Endothelial cell of umbilical vein (primary cell): ENCODE measurements around the gene ESPN. TPM values are rescaled to one million over a fixed set of nuclear protein-coding genes. Genes with fewer than 3 reads are reported as not detected.
A peak's percentile ranks its signal among the peaks of the same experiment; 100 is the strongest.

Experiments used
- BruUV-seq: library from RNA; stranded (reverse); fragments of 400-500 nt; replicated peaks from 2 replicates; lab custom pipeline; 2021; lab: Mats Ljungman, UMichigan
- CTCF ChIA-PET: fragments of 300-600, 350-600 bp; sonication (Branson Sonifier 250); formaldehyde crosslinking; loops from one replicate; lab custom pipeline; 2021; ENCODE audit warnings: antibody characterized with exemption, inconsistent platforms; lab: Charles Lee
- POLR2A ChIA-PET: fragments of 300-600, 350-600 bp; sonication (Branson Sonifier 250); formaldehyde crosslinking; loops from one replicate; lab custom pipeline; 2021; ENCODE audit warnings: antibody characterized with exemption, inconsistent platforms; lab: Charles Lee
- DNase-seq: peaks from one replicate; pipeline ENCODE4 v3.0.0-alpha.2; 2011; ENCODE audit warnings: low read depth, low spot score
- FAIRE-seq: peaks from 2 replicates; lab custom pipeline; 2011; peaks lifted over from hg19 to GRCh38; lab: Jason Lieb, UNC
- H2AFZ ChIP-seq: 2 replicates; pipeline ENCODE4 v1.6.0; 2012; ENCODE audit warnings: low read depth, low read length, control low read depth, inconsistent platforms
- H3K27ac ChIP-seq: 2 replicates; pipeline ENCODE4 v1.5.1; 2011; ENCODE audit warnings: low read depth, mild to moderate bottlenecking, control low read depth, low read length, moderate library complexity; ENCODE audit not compliant: insufficient read depth
- H3K27me3 ChIP-seq, 2 experiments: 2 replicates each; pipeline versions ENCODE4 v1.6.0 to v1.6.1; 2011; ENCODE audit warnings: low read length in 2 of 2, mixed read lengths in 1 of 2; ENCODE audit not compliant: control insufficient read depth in 2 of 2, insufficient read depth in 2 of 2
- H3K36me3 ChIP-seq, 2 experiments: 2 replicates in 1 of 2; 3 replicates in 1 of 2; pipeline ENCODE4 v1.5.1; 2011; ENCODE audit warnings: low read length in 2 of 2, mild to moderate bottlenecking in 1 of 2, moderate library complexity in 1 of 2; ENCODE audit not compliant: control insufficient read depth in 2 of 2, insufficient read depth in 2 of 2; ENCODE audit errors: extremely low read depth in 1 of 2
- H3K4me1 ChIP-seq: 3 replicates; pipeline ENCODE4 v1.5.1; 2011; ENCODE audit warnings: mild to moderate bottlenecking, low read length; ENCODE audit not compliant: control insufficient read depth, insufficient read depth; ENCODE audit errors: extremely low read depth
- H3K4me2 ChIP-seq: 2 replicates; pipeline ENCODE4 v1.6.1; 2011; ENCODE audit warnings: low read length, control low read depth, mixed read lengths; ENCODE audit not compliant: insufficient read depth
- H3K4me3 ChIP-seq, 3 experiments: fragments of 200-600 bp in 1 of 3; sonication (generic), shearing (Covaris generic) in 1 of 3; replicated peaks in 1 of 3; 2 replicates each; pipeline ENCODE4 v1.5.1; 2011 to 2016; ENCODE audit warnings: control low read depth in 3 of 3, low read length in 3 of 3, mild to moderate bottlenecking in 2 of 3, inconsistent platforms in 1 of 3, low read depth in 1 of 3, moderate library complexity in 1 of 3; ENCODE audit not compliant: insufficient read depth in 1 of 3
- H3K79me2 ChIP-seq: 2 replicates; pipeline ENCODE4 v1.6.0; 2012; ENCODE audit warnings: low read length, inconsistent platforms; ENCODE audit not compliant: control insufficient read depth, insufficient read depth
- H3K9ac ChIP-seq: replicated peaks from 2 replicates; pipeline ENCODE3; 2011; ENCODE audit warnings: low read length, control low read depth; ENCODE audit not compliant: insufficient read depth; ENCODE audit errors: extremely low read depth
- H3K9me1 ChIP-seq: replicated peaks from 3 replicates; pipeline ENCODE4 v1.6.0; 2011; ENCODE audit warnings: mild to moderate bottlenecking, low read length; ENCODE audit not compliant: control insufficient read depth, insufficient read depth; ENCODE audit errors: extremely low read depth
- H3K9me3 ChIP-seq: replicated peaks from 2 replicates; pipeline ENCODE4 v1.5.1; 2012; ENCODE audit warnings: low read length, inconsistent platforms; ENCODE audit not compliant: control insufficient read depth, insufficient read depth
- H4K20me1 ChIP-seq: replicated peaks from 2 replicates; pipeline ENCODE3; 2011; ENCODE audit warnings: mild to moderate bottlenecking, low read length; ENCODE audit not compliant: control insufficient read depth, insufficient read depth; ENCODE audit errors: extremely low read depth
- EZH2 ChIP-seq: IDR thresholded peaks from 2 replicates; pipeline ENCODE4 v1.6.1; 2012; ENCODE audit warnings: borderline replicate concordance, low read depth, mild to moderate bottlenecking, moderate library complexity, low read length, inconsistent platforms; ENCODE audit not compliant: severe bottlenecking
- FOS ChIP-seq: IDR thresholded peaks from 2 replicates; pipeline ENCODE4 v1.6.1; 2011; ENCODE audit warnings: mild to moderate bottlenecking, low read length, moderate library complexity, borderline replicate concordance; ENCODE audit not compliant: insufficient read depth
- GATA2 ChIP-seq: IDR thresholded peaks from 2 replicates; pipeline ENCODE4 v1.7.0; 2011; ENCODE audit warnings: low read depth, mild to moderate bottlenecking, moderate library complexity, mixed read lengths, low read length; ENCODE audit not compliant: insufficient read length, insufficient read depth
- JUN ChIP-seq: IDR thresholded peaks from 2 replicates; pipeline ENCODE4 v1.6.1; 2011; ENCODE audit warnings: borderline replicate concordance, low read depth; ENCODE audit not compliant: insufficient read length, insufficient read depth
- MAX ChIP-seq: IDR thresholded peaks from 2 replicates; pipeline ENCODE4 v1.6.1; 2011; ENCODE audit not compliant: insufficient read depth, insufficient read length
- MYC ChIP-seq: IDR thresholded peaks from one replicate; pipeline ENCODE4 v1.6.1; 2011; ENCODE audit warnings: mild to moderate bottlenecking, low read depth, low read length
- POLR2A ChIP-seq: IDR thresholded peaks from 2 replicates; pipeline ENCODE4 v1.6.1; 2012; ENCODE audit warnings: low read depth, mild to moderate bottlenecking, control low read depth, low read length
- POLR2AphosphoS5 ChIP-seq: IDR thresholded peaks from 2 replicates; pipeline ENCODE4 v1.6.1; 2012; ENCODE audit warnings: low read depth, mild to moderate bottlenecking, control low read depth, low read length, moderate library complexity; ENCODE audit not compliant: insufficient read depth
- dilution Hi-C: fragments of 300-500 bp; cut with MboI; formaldehyde crosslinking; loops from one replicate; pipeline ENCODE4 v1.15.0; 2019; ENCODE audit warnings: low sequenced_read_pairs; ENCODE audit not compliant: extremely low pct_ligation_motif_present
- intact Hi-C: fragments of 100-400 bp; cut with micrococcal nuclease; formaldehyde crosslinking; loops from one replicate; pipeline ENCODE4 v1.10.0; 2022
- polyA plus RNA-seq, 4 experiments: library from polyadenylated mRNA; depleted of rRNA in 3 of 4; stranded (reverse) in 3 of 4; unstranded in 1 of 4; fragments of >200 nt; gene quantifications; 2 replicates each; pipeline versions ENCODE4 v1.2.1 to v1.2.3, GENCODE V29; 2011 to 2012; ENCODE audit warnings: missing spikeins in 1 of 4
- total RNA-seq: library from RNA; stranded (reverse); gene quantifications from 2 replicates; pipeline ENCODE4 v1.2.3, GENCODE V29; 2021
- TF ChIP-seq, protein P1 (sequence below), 2 donors: IDR thresholded peaks; 1 replicate in 1 of 2; 2 replicates in 1 of 2; pipeline ENCODE4 v1.5.1; 2011; ENCODE audit warnings: low read length in 2 of 2, mild to moderate bottlenecking in 2 of 2, moderate library complexity in 2 of 2, control low read depth in 1 of 2, inconsistent platforms in 1 of 2, low read depth in 1 of 2; ENCODE audit not compliant: insufficient read depth in 1 of 2; ENCODE audit errors: extremely low read depth in 1 of 2

ESPN gene
- total and polyA plus RNA-seq, 2 donors (not counting 3 experiments of a cell fraction or from before 2014, with no cell fraction given), result 0.54 to 0.71 TPM

GRCh38 chr1:6502000-6502891, 77.7 kb downstream of the ESPN start:
- Histone ChIP-seq H3K9me3 (no peaks in the 10 kb centered on the region), H2AFZ (no peak overlapping the region), H3K4me2 (no peak overlapping the region), H3K27me3 (no peaks in the 10 kb centered on the region), H3K36me3 (no peaks in the 10 kb centered on the region), H3K79me2 (no peaks in the 10 kb centered on the region), H3K4me1 (peaks cover 3% of the 10 kb centered on the region), H4K20me1 (no peaks in the 10 kb centered on the region), H3K9ac (no peak overlapping the region), H3K4me3 (no peak overlapping the region), H3K27ac (no peak overlapping the region), H3K9me1 (no peaks in the 10 kb centered on the region)
- intact Hi-C loops, result no loop called here
- FAIRE-seq, result peak; percentile 37
- POLR2A ChIA-PET, result no interaction called here
- peak; percentile 45 for DNase-seq
- no TSS peak for BruUV-seq
- CTCF ChIA-PET, result interaction anchor here (0.9 to 5.6 kb wide), 5 partner anchors 12 to 255 kb away, joined by 3 to 36 read pairs (median 3); partner anchors contain the start of gene PLEKHG5
- TF ChIP-seq POLR2AphosphoS5 (no peak), EZH2 (no peak), MAX (no peak), POLR2A (no peak), JUN (no peak), FOS (no peak), MYC (no peak), GATA2 (no peak)
- TF ChIP-seq, protein P1, sequence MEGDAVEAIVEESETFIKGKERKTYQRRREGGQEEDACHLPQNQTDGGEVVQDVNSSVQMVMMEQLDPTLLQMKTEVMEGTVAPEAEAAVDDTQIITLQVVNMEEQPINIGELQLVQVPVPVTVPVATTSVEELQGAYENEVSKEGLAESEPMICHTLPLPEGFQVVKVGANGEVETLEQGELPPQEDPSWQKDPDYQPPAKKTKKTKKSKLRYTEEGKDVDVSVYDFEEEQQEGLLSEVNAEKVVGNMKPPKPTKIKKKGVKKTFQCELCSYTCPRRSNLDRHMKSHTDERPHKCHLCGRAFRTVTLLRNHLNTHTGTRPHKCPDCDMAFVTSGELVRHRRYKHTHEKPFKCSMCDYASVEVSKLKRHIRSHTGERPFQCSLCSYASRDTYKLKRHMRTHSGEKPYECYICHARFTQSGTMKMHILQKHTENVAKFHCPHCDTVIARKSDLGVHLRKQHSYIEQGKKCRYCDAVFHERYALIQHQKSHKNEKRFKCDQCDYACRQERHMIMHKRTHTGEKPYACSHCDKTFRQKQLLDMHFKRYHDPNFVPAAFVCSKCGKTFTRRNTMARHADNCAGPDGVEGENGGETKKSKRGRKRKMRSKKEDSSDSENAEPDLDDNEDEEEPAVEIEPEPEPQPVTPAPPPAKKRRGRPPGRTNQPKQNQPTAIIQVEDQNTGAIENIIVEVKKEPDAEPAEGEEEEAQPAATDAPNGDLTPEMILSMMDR (IDR thresholded peaks at IDR 0.05; ENCODE audit: extremely low read depth in 1 of 2, insufficient read depth in 1 of 2, low read depth in 1 of 2, low read length in 2 of 2), result no peak
- dilution Hi-C loops, result no loop called here
